Loucy (cell line): ENCODE measurements around the gene KRTAP10-12.

Experiments used
- CTCF ChIP-seq: fragments of 200-600 bp; sonication (generic); conservative IDR thresholded peaks from 2 replicates; pipeline ENCODE4 v1.5.1; 2014; ENCODE audit warnings: mild to moderate bottlenecking, antibody characterized with exemption, low read length
- EZH2phosphoT487 ChIP-seq: fragments of 200-600 bp; IDR thresholded peaks from 2 replicates; pipeline ENCODE4 v1.6.1; 2018; ENCODE audit warnings: antibody characterized with exemption, mild to moderate bottlenecking, moderate library complexity, borderline replicate concordance

GRCh38 chr21:44682580-44683151, 14.3 kb upstream of the KRTAP10-12 start:
- TF ChIP-seq CTCF (no peak), EZH2phosphoT487 (no peak)
